ENCODE data around the gene ITFG2.
"Not testable (repeated sequence)": the region's sequence is repeated elsewhere in the genome, so short reads cannot be mapped to it uniquely, and the experiment has no call there.

The ITFG2 gene

GRCh38 chr12:2812290-2813213 is at the start of gene ITFG2:
Gene ITFG2 (plus strand): TSS chr12:2812668. CDS start chr12:2812761, 93 bp downstream.
- DNase-seq: peak; percentile 100

GRCh38 chr12:2764398-2764797 is 48.1 kb upstream of the ITFG2 start:
- DNase-seq: no peak

GRCh38 chr12:2765052-2765451 is 47.4 kb upstream of the ITFG2 start:
- no peak for DNase-seq

DNA sequence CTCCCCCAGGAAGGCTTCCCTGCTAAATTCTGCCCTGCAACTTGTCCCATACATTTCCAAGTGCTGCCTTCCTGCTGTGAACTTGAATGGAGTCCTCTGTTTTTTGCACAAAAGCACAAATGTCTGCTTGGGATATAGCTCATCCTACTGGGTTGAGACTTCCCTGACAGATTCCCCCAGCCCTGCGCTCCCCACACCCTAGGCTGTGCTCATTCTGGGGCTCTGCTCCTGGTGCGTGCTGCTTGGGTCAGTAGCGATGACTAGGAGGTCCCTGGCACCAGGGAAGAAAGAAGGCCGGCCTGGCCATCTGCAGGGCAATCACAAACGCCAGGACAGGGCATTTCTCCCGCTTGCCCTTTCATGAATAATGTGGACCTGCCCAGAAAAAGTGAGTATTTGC is 46.9 kb upstream of the ITFG2 start:
- DNase-seq: no peak

- DNase-seq: no peak
These were observed 44.1 kb upstream of the ITFG2 start for GRCh38 chr12:2768224-2768961.

DNA sequence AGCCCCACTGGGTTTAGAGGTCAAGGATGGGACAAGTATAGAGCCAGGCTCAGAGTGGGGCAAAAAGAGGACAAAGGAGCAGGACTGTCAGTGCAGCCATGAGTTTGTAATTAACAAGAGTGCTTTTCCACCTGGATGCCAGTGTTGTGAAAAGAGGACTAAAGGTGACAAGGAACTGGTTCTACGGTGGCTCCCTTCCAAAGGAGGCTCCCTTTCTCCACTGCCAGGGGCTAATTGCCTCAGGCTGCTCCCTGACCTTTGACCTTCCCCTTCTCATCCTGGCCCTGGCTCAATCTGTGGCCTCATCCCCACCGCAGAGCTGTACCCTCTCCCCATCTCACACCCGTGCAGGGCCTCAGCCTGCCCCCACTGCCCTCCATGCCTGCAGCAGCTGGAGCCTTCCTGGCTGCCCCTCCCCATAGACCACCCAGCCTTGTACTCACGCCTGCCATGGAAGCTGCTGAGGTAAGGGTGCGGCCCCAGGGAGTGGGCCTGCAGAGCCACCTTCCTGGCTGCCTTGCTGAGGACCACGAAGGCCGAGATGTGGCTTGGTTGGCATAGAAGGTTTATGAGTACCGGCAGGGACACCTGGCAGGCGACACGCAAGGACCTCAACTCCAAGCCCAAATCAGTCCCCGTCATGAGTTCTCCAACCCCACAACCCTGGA is 42.5 kb upstream of the ITFG2 start:
- no peak for DNase-seq

GRCh38 chr12:2770544-2770943 is 41.9 kb upstream of the ITFG2 start:
- not testable (repeated sequence) for DNase-seq

DNA sequence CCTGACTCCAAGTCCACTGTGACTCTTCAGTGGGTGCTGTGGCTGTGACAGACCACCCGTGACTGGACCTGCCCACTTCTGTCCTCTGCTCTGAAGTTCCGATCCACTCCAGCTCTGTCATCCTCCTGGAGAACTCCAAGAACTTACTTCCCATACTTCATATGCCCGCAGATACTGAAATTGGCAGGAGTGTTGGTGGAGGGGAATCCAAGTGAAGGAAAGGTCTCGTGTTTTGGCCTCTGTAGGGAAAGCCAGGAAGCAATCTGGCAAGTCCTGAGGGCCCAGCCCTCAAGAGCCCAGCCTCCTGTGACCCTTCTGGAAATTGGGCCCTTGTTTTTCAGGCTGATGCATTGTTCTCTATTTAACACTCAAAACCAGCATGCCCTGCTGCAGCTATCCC is 40.1 kb upstream of the ITFG2 start:
- DNase-seq: no peak

DNA sequence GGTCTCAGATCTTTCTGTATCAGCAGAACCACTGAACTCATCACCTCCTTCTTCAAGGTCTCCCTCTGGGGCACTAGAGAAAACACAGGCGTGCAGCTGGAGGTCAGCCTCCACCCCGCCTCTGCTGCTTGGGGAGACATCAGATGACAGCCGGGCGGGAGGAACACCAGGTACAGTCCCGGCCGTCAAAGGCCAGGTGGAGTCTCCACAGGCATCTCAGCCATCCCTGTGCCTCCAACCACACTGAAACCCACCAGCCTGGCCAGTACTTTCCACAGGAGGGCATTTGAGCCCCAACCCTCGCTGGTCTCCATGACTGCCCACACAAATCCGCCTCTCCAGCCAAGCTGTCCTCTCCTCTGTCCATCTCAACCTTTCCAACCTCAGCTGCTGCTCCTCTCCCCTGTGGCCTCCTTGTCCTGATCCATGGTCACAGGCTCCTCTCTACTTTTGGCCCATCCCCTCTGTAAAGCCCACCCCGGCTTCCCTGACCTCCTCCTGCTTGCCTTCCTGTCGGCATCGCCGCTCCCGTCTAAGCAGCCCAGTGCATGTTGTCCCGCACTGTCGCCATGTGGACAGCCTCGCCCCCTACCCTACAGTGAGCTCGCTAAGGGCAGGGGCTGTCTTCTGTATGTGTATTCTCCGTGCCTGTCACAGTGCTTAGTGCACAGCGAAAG is 39.1 kb upstream of the ITFG2 start:
- no peak for DNase-seq

GRCh38 chr12:2775431-2775830 is 37.0 kb upstream of the ITFG2 start:
- DNase-seq: no peak

- no peak for DNase-seq
These were observed 36.2 kb upstream of the ITFG2 start for GRCh38 chr12:2776129-2776806.

- no peak for DNase-seq
These were observed 33.2 kb upstream of the ITFG2 start for GRCh38 chr12:2779281-2779680.

- peak; percentile 56 for DNase-seq
These were observed 28.4 kb upstream of the ITFG2 start for GRCh38 chr12:2783936-2784600.

DNA sequence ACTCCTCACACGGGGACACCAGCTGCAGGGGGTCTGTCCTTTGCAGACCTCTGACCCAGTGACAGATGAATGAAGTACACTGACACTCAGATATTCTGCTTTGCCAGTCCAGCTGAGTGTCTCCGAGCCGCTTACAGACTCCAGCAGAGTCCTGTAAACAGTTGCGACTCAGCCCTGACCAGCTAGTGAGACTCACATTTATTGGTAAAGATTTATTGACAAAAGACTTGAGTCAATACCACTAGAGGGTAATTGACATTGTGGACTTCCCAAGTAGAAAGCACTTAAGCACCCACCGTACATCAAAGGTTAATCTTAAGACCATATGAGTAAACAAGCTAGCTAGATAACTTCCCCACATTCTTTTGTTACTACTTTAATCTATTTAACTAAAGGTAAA is 27.5 kb upstream of the ITFG2 start:
- DNase-seq: no peak

- no peak for DNase-seq
These were observed 21.4 kb upstream of the ITFG2 start for GRCh38 chr12:2791089-2791488.

- DNase-seq: no peak
These were observed 19.6 kb upstream of the ITFG2 start for GRCh38 chr12:2792671-2793500.

DNA sequence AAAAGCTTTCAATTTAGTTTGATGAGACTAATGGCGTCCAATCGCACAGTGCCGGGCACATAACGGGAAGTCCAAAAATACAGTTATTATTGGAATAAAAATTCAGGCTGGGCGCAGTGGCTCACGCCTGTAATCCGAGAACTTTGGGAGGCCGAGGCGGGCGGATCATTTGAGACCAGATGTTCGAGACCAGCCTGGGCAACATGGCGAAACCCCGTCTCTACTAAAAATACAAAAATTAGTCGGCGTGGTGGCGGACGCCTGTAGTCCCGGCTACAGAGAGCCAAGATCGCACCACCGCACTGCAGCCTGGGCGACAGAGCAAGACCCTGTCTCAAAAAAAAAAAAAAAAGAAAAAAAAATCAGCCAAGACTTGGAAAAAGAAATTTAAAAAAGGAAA is 18.9 kb upstream of the ITFG2 start:
- DNase-seq: no peak

GRCh38 chr12:2794191-2794735 is 18.2 kb upstream of the ITFG2 start:
- no peak for DNase-seq

DNA sequence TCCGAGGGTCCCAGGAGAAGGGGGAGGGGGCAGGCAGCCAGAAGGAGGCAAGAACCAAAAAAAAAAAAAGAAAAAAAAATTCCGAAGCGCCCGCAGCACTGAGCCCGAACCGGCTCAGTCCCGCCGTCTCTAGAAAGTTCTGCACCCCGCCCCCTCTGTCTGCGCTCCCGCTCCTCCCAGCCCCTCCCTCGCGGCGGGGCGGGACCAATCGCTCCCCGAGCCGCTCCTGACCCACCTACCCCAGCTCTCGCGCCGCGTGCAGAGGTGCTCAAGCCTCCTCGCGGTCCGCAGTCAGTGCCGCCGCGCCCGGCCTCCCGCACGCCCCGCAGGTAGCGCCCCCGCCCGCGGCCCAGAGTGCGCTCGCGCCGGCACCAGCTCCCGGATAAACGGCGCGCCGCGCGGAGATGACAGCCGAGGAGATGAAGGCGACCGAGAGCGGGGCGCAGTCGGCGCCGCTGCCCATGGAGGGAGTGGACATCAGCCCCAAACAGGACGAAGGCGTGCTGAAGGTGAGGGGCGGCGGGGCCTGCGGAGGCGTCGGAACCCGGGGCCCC is 17.7 kb upstream of the ITFG2 start, which contains the start of gene FKBP4:
FKBP4 (plus strand) TSS at position 235 of the 554 bp plus-strand sequence; CDS start at position 405, 170 bp downstream.
- DNase-seq: peak; percentile 74
